ENCODE data around the gene DCAF11. TPM values are rescaled to one million over a fixed set of nuclear protein-coding genes. Genes with fewer than 3 reads are reported as not detected.

DCAF11 gene
- total and polyA plus RNA-seq, 12 donors = 19.7 to 99.7 (median 70.8) TPM

DNA sequence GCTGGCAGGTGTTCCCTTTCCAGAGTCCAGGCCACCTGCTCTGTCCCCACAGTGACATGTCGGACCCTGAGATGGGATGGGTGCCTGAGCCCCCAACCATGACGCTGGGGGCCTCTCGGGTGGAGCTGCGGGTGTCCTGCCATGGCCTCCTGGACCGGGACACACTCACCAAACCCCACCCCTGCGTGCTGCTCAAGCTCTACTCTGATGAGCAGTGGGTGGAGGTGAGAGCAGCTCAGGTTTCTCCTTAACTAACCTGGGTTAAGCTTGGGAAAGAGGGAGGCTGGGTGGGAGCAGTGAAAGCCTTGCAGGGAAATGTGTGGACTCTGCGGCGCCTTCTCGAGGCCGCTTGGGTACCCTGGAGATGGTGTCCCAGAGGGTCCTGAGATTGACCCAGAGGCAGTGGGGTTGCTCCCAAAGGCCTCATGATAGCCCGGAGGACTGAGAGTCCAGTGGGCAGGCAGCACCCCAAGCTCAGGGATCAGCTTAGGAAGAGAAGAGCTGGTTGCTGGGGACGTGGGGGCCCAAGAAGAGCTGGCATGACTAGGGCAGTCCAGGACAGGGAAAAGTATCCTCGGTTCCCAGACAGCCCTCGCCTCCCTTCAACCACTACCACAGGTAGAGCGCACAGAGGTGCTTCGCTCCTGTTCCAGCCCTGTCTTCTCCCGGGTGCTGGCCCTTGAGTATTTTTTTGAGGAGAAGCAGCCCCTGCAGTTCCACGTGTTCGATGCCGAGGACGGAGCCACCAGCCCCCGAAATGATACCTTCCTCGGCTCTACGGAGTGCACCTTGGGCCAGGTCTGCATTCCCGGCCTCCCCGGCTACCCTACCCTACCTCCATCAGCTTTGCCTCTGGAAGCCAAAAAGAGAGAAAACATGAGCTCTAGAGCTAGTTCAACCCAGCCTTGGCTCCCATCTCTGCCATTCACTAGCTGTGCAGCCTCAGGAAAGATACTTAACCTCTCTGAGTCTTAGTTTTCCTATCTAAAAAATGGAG lies 41.4 kb upstream of the DCAF11 start:
- TF ChIP-seq, protein P1, sequence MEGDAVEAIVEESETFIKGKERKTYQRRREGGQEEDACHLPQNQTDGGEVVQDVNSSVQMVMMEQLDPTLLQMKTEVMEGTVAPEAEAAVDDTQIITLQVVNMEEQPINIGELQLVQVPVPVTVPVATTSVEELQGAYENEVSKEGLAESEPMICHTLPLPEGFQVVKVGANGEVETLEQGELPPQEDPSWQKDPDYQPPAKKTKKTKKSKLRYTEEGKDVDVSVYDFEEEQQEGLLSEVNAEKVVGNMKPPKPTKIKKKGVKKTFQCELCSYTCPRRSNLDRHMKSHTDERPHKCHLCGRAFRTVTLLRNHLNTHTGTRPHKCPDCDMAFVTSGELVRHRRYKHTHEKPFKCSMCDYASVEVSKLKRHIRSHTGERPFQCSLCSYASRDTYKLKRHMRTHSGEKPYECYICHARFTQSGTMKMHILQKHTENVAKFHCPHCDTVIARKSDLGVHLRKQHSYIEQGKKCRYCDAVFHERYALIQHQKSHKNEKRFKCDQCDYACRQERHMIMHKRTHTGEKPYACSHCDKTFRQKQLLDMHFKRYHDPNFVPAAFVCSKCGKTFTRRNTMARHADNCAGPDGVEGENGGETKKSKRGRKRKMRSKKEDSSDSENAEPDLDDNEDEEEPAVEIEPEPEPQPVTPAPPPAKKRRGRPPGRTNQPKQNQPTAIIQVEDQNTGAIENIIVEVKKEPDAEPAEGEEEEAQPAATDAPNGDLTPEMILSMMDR (IDR thresholded peaks at IDR 0.05) = no peak
- Histone ChIP-seq H3K27ac (no peak overlapping the region), H3K9me3 (no peaks in the 10 kb centered on the region), H3K36me3 (no peaks in the 10 kb centered on the region), H3K4me3 (no peak overlapping the region), H3K4me1 (peaks cover 0 to 5% (median 0%) of the 10 kb centered on the region in 9 donors), H3K27me3 (peaks cover 0 to 40% (median 8%) of the 10 kb centered on the region in 7 donors)
- no peak for ATAC-seq
- WGBS, 2 donors = 81 to 85% methylated on average over 26 of the region's 26 CpGs
- DNase-seq = no peak
- intact Hi-C loops (cut with DNase I) = no loop called here

DNA sequence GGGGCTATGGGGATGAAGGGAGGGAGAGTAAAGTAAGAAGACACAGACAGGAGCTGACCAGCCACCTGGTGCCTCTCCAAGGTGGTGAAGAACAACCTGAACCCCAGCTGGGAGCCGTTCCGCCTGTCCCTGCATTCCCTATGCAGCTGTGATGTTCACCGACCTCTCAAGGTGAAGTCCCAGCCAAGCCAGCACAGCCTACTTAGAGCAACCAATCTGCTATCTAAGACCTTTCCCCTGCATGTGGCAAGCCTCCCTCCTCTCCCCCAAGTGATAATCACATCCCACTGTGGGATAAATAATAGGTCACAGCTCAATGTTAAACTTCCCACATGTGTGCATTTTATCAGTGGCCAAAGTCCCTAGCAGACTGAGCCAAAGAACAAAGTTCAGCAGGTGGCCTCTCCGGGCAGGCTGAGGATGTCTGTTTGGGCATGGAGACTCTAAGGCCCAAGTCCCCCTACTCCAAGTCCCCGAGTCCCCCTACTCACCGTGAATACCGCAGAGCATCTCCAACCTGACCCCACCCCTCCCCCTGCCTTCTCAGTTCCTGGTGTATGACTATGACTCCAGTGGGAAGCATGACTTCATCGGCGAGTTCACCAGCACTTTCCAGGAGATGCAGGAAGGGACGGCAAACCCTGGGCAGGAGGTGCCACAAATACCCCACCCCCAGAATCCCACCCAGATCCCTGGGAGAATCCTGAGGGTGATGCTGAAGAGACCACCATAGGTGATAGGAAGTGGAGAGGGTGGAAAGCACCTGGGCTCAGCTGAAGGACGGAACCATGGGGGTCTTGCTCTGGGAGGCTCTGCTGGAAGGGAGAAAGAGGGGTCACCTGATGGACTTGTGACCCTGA lies 39.7 kb upstream of the DCAF11 start:
- TF ChIP-seq, protein P1 (IDR thresholded peaks at IDR 0.05) = no peak

DNA sequence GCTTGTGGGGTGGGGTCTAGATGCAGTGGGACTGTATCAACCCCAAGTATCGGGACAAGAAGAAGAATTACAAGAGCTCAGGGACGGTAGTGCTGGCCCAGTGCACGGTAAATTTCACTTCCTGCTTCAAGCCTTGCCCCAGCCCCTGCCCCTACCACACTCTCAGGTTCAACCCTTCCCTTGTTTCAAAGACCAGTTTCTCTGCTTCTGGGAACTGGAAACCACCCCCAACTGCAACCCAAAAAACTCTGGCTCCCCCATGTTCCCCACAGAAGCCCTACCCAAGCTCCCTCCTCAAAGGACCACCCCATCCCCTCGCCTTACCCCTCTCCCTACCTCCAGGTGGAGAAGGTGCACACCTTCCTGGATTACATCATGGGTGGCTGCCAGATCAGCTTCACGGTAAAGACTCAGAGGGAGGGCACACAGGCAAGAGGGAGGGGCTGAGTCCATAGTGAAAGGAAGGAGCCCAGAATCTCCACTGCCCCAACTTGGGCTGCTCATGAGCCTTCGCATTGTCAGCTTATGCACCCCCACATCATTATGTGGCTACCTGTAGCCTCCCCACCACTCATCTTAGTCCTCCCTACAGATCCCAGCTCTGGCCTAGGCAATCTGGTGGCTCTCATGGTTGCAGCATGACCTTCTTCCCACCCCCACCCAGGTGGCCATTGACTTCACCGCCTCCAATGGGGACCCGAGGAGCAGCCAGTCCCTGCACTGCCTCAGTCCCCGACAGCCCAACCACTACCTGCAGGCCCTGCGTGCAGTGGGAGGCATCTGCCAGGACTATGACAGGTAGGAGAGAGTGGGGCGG lies 38.9 kb upstream of the DCAF11 start:
- TF ChIP-seq, protein P1 (IDR thresholded peaks at IDR 0.05) = no peak
- peaks cover 0 to 40% (median 18%) of the 10 kb centered on the region in 7 donors for H3K27me3 ChIP-seq
- H3K9me3 ChIP-seq = no peaks in the 10 kb centered on the region
- WGBS, 2 donors = 73 to 74% methylated on average over 11 of the region's 11 CpGs
- no peak for DNase-seq
- H3K36me3 ChIP-seq = no peaks in the 10 kb centered on the region
- peaks cover 0 to 8% (median 0%) of the 10 kb centered on the region in 9 donors for H3K4me1 ChIP-seq
- no peak for ATAC-seq
- no peak overlapping the region for H3K4me3 ChIP-seq
- no peak overlapping the region for H3K27ac ChIP-seq
- intact Hi-C loops (cut with DNase I) = no loop called here

More for the DNA sequence above, 39.7 kb upstream of the DCAF11 start:
- 66 to 71% methylated on average over 11 of the region's 11 CpGs for WGBS, 2 donors
- H3K36me3 ChIP-seq = no peaks in the 10 kb centered on the region
- ATAC-seq (no peak), DNase-seq (no peak)
- intact Hi-C loops (cut with DNase I) = no loop called here
- H3K4me3 ChIP-seq = no peak overlapping the region
- H3K4me1 ChIP-seq = peaks cover 0 to 5% (median 0%) of the 10 kb centered on the region in 9 donors
- H3K9me3 ChIP-seq = no peaks in the 10 kb centered on the region
- peaks cover 0 to 40% (median 14%) of the 10 kb centered on the region in 7 donors for H3K27me3 ChIP-seq
- no peak overlapping the region for H3K27ac ChIP-seq

All from heart right ventricle (tissue), 16 donors.